ENCODE results near the gene NKAIN2. TPM values are rescaled to one million over a fixed set of nuclear protein-coding genes. Genes with fewer than 3 reads are reported as not detected.

The NKAIN2 gene
- total RNA-seq, 1 experiment from 2014 or later, result not detected

DNA sequence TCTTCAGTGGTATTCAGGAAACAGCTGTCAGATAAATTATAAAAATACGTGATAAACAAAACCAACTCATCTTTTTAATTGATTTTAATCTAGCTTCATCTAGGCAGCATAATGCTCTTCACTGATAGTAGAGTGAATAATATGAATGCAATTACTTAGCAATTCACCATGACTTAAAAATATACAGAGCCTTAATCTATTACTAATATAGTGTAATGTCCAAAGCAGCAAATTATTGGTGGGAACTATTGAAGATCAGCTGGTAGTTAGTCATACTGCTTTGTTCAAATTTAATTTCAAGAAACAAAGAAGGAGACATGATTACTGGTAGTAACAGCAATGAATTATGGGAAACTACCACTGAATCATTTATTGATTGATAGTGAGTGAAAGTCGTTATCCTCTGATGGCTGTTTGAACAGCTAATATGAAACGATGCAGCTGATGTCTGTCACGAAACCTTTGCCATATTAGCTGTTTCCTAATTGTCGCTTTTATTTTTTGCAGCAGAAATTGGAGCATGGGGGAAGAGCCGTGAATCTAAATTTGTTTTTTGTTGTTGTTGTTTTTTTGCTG lies 99.2 kb downstream of the NKAIN2 start:
- Histone ChIP-seq H2AFZ (ENCODE audit: low read depth, low read length, poor library complexity, severe bottlenecking) (no peak overlapping the region), H3K9me2 (ENCODE audit: insufficient read depth) (no peaks in the 10 kb centered on the region), H4K20me1 (ENCODE audit: insufficient read depth) (no peaks in the 10 kb centered on the region; the same call in 1 of the 2 replicates), H3K27me3 (ENCODE audit: insufficient read depth, low read length) (peaks cover 8% of the 10 kb centered on the region), H3K4me3 (replicated peaks in 1 of 2; ENCODE audit: low read depth in 1 of 2, low read length in 2 of 2) (no peak overlapping the region), H3K79me2 (ENCODE audit: insufficient read depth, low read length) (no peaks in the 10 kb centered on the region), H3K36me3 (ENCODE audit: control insufficient read depth in 1 of 2, insufficient read depth in 2 of 2, low read length in 2 of 2) (no peaks in the 10 kb centered on the region), H3K4me2 (ENCODE audit: low read length) (no peak overlapping the region), H3K9ac (ENCODE audit: low read length) (no peak overlapping the region), H3K9me3 (ENCODE audit: control insufficient read depth in 1 of 2, insufficient read depth in 1 of 2, low read depth in 1 of 2, low read length in 2 of 2) (no peaks in the 10 kb centered on the region), H3K4me1 (ENCODE audit: control insufficient read depth in 1 of 2, insufficient read depth in 2 of 2, low read length in 2 of 2) (no peaks in the 10 kb centered on the region), H3K27ac (ENCODE audit: low read depth, low read length) (no peak overlapping the region)
- TF ChIP-seq EZH2 (IDR thresholded peaks at IDR 0.05) (no peak), FOSL1 (IDR thresholded peaks at IDR 0.05; ENCODE audit: low read depth) (no peak), YY1 (IDR thresholded peaks at IDR 0.05; ENCODE audit: extremely low read depth, insufficient replicate concordance, low read depth, low read length) (no peak), EGR1 (IDR thresholded peaks at IDR 0.05; ENCODE audit: low read depth) (no peak), ZNF274 (IDR thresholded peaks at IDR 0.05; ENCODE audit: low read depth, low read length) (no peak), CTCF (IDR thresholded peaks at IDR 0.05 in 2 of 3, conservative IDR thresholded peaks at IDR 0.05 in 1 of 3; ENCODE audit: borderline replicate concordance in 1 of 3, insufficient read depth in 1 of 3, low read depth in 2 of 3, low read length in 2 of 3) (no peak), TCF7L2 (IDR thresholded peaks at IDR 0.05; ENCODE audit: borderline replicate concordance, extremely low read depth, insufficient read depth, insufficient read length) (no peak), SIN3A (IDR thresholded peaks at IDR 0.05; ENCODE audit: low read depth) (no peak), SP1 (IDR thresholded peaks at IDR 0.05; ENCODE audit: low read depth) (no peak), ZBTB33 (IDR thresholded peaks at IDR 0.05; ENCODE audit: extremely low read depth, insufficient replicate concordance, low read length) (no peak), JUND (IDR thresholded peaks at IDR 0.05) (no peak), EZH2phosphoT487 (IDR thresholded peaks at IDR 0.05; ENCODE audit: borderline replicate concordance) (no peak)
- TF ChIP-seq, protein P1, sequence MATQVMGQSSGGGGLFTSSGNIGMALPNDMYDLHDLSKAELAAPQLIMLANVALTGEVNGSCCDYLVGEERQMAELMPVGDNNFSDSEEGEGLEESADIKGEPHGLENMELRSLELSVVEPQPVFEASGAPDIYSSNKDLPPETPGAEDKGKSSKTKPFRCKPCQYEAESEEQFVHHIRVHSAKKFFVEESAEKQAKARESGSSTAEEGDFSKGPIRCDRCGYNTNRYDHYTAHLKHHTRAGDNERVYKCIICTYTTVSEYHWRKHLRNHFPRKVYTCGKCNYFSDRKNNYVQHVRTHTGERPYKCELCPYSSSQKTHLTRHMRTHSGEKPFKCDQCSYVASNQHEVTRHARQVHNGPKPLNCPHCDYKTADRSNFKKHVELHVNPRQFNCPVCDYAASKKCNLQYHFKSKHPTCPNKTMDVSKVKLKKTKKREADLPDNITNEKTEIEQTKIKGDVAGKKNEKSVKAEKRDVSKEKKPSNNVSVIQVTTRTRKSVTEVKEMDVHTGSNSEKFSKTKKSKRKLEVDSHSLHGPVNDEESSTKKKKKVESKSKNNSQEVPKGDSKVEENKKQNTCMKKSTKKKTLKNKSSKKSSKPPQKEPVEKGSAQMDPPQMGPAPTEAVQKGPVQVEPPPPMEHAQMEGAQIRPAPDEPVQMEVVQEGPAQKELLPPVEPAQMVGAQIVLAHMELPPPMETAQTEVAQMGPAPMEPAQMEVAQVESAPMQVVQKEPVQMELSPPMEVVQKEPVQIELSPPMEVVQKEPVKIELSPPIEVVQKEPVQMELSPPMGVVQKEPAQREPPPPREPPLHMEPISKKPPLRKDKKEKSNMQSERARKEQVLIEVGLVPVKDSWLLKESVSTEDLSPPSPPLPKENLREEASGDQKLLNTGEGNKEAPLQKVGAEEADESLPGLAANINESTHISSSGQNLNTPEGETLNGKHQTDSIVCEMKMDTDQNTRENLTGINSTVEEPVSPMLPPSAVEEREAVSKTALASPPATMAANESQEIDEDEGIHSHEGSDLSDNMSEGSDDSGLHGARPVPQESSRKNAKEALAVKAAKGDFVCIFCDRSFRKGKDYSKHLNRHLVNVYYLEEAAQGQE (IDR thresholded peaks at IDR 0.05; ENCODE audit: low read depth), result no peak
- no TSS peak for BruUV-seq (replicated peaks)
- ChIA-PET CTCF (no interaction called here), POLR2A (no interaction called here), RAD21 (ENCODE audit: low non-redundant PET in 1 of 2, low total read pairs in 2 of 2, uncharacterized antibody in 2 of 2, unreplicated experiment in 2 of 2) (no interaction called here)
- intact Hi-C loops (cut with micrococcal nuclease), result no loop called here
- DNase-seq (ENCODE audit: low read depth, low spot score) (no peak), ATAC-seq (no peak)
